B cell (primary cell): Measurements from ENCODE around the gene MAD2L2. TPM values are rescaled to one million over a fixed set of nuclear protein-coding genes. Genes with fewer than 3 reads are reported as not detected.
A peak's percentile ranks its signal among the peaks of the same experiment; 100 is the strongest.

ENCODE experiments used
- ATAC-seq: fragments of 200-7000 bp; cut with Tn5 transposase; one replicate; pipeline ENCODE4 v1.10.0; 2021; ENCODE audit warnings: low read depth, mild to moderate bottlenecking, moderate number of reproducible peaks, moderate library complexity
- CTCF ChIA-PET: fragments of 350-600 bp; sonication (Branson Sonifier 250); formaldehyde crosslinking; loops from one replicate; lab custom pipeline; 2021; ENCODE audit warnings: antibody characterized with exemption, inconsistent platforms; lab: Charles Lee
- POLR2A ChIA-PET: fragments of 350-600 bp; sonication (Branson Sonifier 250); formaldehyde crosslinking; loops from one replicate; lab custom pipeline; 2021; ENCODE audit warnings: antibody characterized with exemption; lab: Charles Lee
- DNase-seq: peaks from one replicate; pipeline ENCODE4 v3.0.0; 2013
- H2AFZ ChIP-seq: 2 replicates; pipeline ENCODE4 v1.6.1; 2012; ENCODE audit warnings: mild to moderate bottlenecking, low read depth, low read length; ENCODE audit not compliant: insufficient read depth, poor library complexity, severe bottlenecking
- H3K27ac ChIP-seq, 2 donors: 1 replicate in 1 of 2; 2 replicates in 1 of 2; pipeline ENCODE4 v1.5.1; 2012 to 2013; ENCODE audit warnings: low read length in 2 of 2, mild to moderate bottlenecking in 2 of 2, moderate library complexity in 1 of 2
- H3K27me3 ChIP-seq, 4 experiments: fragments of 200-600 bp in 1 of 4; sonication (generic) in 1 of 4; replicated peaks in 1 of 4; 1 replicate in 2 of 4; 2 replicates in 2 of 4; pipeline versions ENCODE4 v1.6.1 to v1.7.0; 2013 to 2016; ENCODE audit warnings: low read length in 3 of 4, mild to moderate bottlenecking in 2 of 4, mixed read lengths in 1 of 4, moderate library complexity in 1 of 4; ENCODE audit not compliant: insufficient read depth in 4 of 4, control insufficient read depth in 3 of 4; ENCODE audit errors: control extremely low read depth in 1 of 4
- H3K36me3 ChIP-seq, 2 experiments: replicated peaks in 1 of 2; 1 replicate in 1 of 2; 2 replicates in 1 of 2; pipeline versions ENCODE4 v1.6.1 to v1.7.1; 2013; ENCODE audit warnings: low read length in 1 of 2; ENCODE audit not compliant: insufficient read depth in 2 of 2, control insufficient read depth in 1 of 2; ENCODE audit errors: control extremely low read depth in 1 of 2, extremely low read depth in 1 of 2
- H3K4me1 ChIP-seq, 2 donors: fragments of 200-600 bp in 1 of 2; sonication (generic) in 1 of 2; 1 replicate in 1 of 2; 2 replicates in 1 of 2; pipeline versions ENCODE4 v1.5.1 to v1.6.1; 2013 to 2017; ENCODE audit warnings: low read length in 2 of 2; ENCODE audit not compliant: control insufficient read depth in 2 of 2, insufficient read depth in 2 of 2
- H3K4me2 ChIP-seq: replicated peaks from 2 replicates; pipeline ENCODE3; 2012; ENCODE audit warnings: mild to moderate bottlenecking, low read depth, low read length; ENCODE audit not compliant: poor library complexity, severe bottlenecking
- H3K4me3 ChIP-seq, 5 experiments: fragments of 200-600 bp in 1 of 5; sonication (generic) in 1 of 5; 1 replicate in 3 of 5; 2 replicates in 2 of 5; pipeline versions ENCODE4 v1.5.1 to v1.7.0; 2011 to 2016; ENCODE audit warnings: low read length in 4 of 5, mild to moderate bottlenecking in 4 of 5, low read depth in 2 of 5, control low read depth in 1 of 5, moderate library complexity in 1 of 5; ENCODE audit not compliant: insufficient read depth in 1 of 5; ENCODE audit errors: control extremely low read depth in 1 of 5, extremely low read depth in 1 of 5
- H3K79me2 ChIP-seq: fragments of 200-600 bp; sonication (generic); one replicate; pipeline ENCODE4 v1.6.0; 2016; ENCODE audit warnings: low read length; ENCODE audit not compliant: control insufficient read depth, insufficient read depth
- H3K9ac ChIP-seq: fragments of 200-600 bp; sonication (generic); 2 replicates; pipeline ENCODE4 v1.6.1; 2017; ENCODE audit warnings: mild to moderate bottlenecking, low read length, moderate library complexity
- H3K9me3 ChIP-seq, 3 donors: one replicate each; pipeline versions ENCODE4 v1.6.1 to v1.7.1; 2013; ENCODE audit warnings: low read length in 2 of 3; ENCODE audit not compliant: control insufficient read depth in 2 of 3, insufficient read depth in 1 of 3; ENCODE audit errors: control extremely low read depth in 1 of 3
- H4K20me1 ChIP-seq: 2 replicates; pipeline ENCODE4 v1.6.0; 2012; ENCODE audit warnings: mild to moderate bottlenecking, low read length; ENCODE audit not compliant: insufficient read depth, control insufficient read depth, poor library complexity, severe bottlenecking
- H3K27ac Mint-ChIP-seq: one replicate; pipeline ENCODE4 v1.8.0; 2021; ENCODE audit warnings: mixed read lengths
- H3K27me3 Mint-ChIP-seq: one replicate; pipeline ENCODE4 v1.8.0; 2021; ENCODE audit warnings: mixed read lengths
- H3K4me1 Mint-ChIP-seq: one replicate; pipeline ENCODE4 v1.8.0; 2021; ENCODE audit warnings: mixed read lengths
- H3K4me3 Mint-ChIP-seq: one replicate; pipeline ENCODE4 v1.8.0; 2021; ENCODE audit warnings: mixed read lengths
- H3K9me3 Mint-ChIP-seq: one replicate; pipeline ENCODE4 v1.8.0; 2022; ENCODE audit warnings: mixed read lengths; ENCODE audit not compliant: insufficient read depth
- CTCF ChIP-seq: fragments of 200-600 bp; IDR thresholded peaks from one replicate; pipeline ENCODE4 v1.8.0; 2022; ENCODE audit warnings: antibody characterized with exemption, mild to moderate bottlenecking
- EZH2 ChIP-seq: IDR thresholded peaks from 2 replicates; pipeline ENCODE4 v1.6.1; 2012; ENCODE audit warnings: borderline replicate concordance, low read depth, mild to moderate bottlenecking, moderate library complexity, low read length; ENCODE audit not compliant: insufficient read depth, poor library complexity, severe bottlenecking
- WGBS: methylation state at CpG from one replicate; pipeline ENCODE4 v1.1.5; 2013; ENCODE audit warnings: missing lambda C conversion rate; ENCODE audit not compliant: insufficient coverage; 5-methylcytosine and 5-hydroxymethylcytosine counted together
- intact Hi-C: fragments of 100-400 bp; cut with micrococcal nuclease; formaldehyde crosslinking; loops from one replicate; pipeline ENCODE4 v1.10.0; 2022
- polyA plus RNA-seq: library from polyadenylated mRNA; depleted of rRNA; stranded (reverse); fragments of >200 nt; gene quantifications from 2 replicates; pipeline ENCODE4 v1.2.3, GENCODE V29; 2012
- total RNA-seq, 2 donors: library from RNA; stranded (reverse); fragments of 120-200 nt in 1 of 2; gene quantifications; 1 replicate in 1 of 2; 2 replicates in 1 of 2; pipeline versions ENCODE4 v1.2.3 to v1.2.4, GENCODE V29; 2013 to 2022

The MAD2L2 gene
- total and polyA plus RNA-seq, 2 donors (not counting 1 experiment from before 2014, with no cell fraction given), result 29.0 to 42.2 TPM

GRCh38 chr1:11678442-11678841 lies 2.5 kb downstream of the MAD2L2 start:
- Mint-ChIP-seq H3K27ac (no peak overlapping the region), H3K4me1 (peaks cover 16% of the 10 kb centered on the region), H3K9me3 (no peaks in the 10 kb centered on the region), H3K4me3 (peak overlapping the region; percentile 44), H3K27me3 (no peaks in the 10 kb centered on the region)
- no peak overlapping the region for H3K4me2 ChIP-seq
- no peak overlapping the region for H3K27ac ChIP-seq
- H3K4me1 ChIP-seq, result peaks cover 11 to 15% of the 10 kb centered on the region in 2 donors
- no peak for TF ChIP-seq EZH2
- TF ChIP-seq CTCF, result no peak
- peaks cover 0 to 20% of the 10 kb centered on the region in 2 experiments for H3K36me3 ChIP-seq
- H3K9ac ChIP-seq, result no peak overlapping the region
- WGBS, result no CpG with 5 or more reads among the region's 2 CpGs
- no peaks in the 10 kb centered on the region for H4K20me1 ChIP-seq
- no peak overlapping the region for H3K4me3 ChIP-seq
- no peak for ATAC-seq
- ChIA-PET POLR2A (interaction anchor here (1.2 kb wide), 1 partner anchor 231 kb away, joined by 4 read pairs; no protein-coding TSS in a partner anchor), CTCF (interaction anchor here (3.2 kb wide), 1 partner anchor 14 kb away, joined by 10 read pairs; the partner anchor contains the start of gene FBXO6)
- peaks cover 0 to 4% (median 0%) of the 10 kb centered on the region in 4 experiments for H3K27me3 ChIP-seq
- intact Hi-C loops, result no loop called here
- DNase-seq, result no peak
- H2AFZ ChIP-seq, result no peak overlapping the region
- H3K9me3 ChIP-seq, result no peaks in the 10 kb centered on the region
- no peaks in the 10 kb centered on the region for H3K79me2 ChIP-seq

GRCh38 chr1:11676386-11677103 lies 4.4 kb downstream of the MAD2L2 start:
- no peak overlapping the region for H3K9ac ChIP-seq
- H2AFZ ChIP-seq, result no peak overlapping the region
- 92% methylated on average over 7 of the region's 10 CpGs for WGBS

More at GRCh38 chr1:11676386-11677103, 4.4 kb downstream of the MAD2L2 start:
- POLR2A ChIA-PET, result no interaction called here
- Histone ChIP-seq H3K9me3 (no peaks in the 10 kb centered on the region), H3K27ac (no peak overlapping the region), H3K4me2 (no peak overlapping the region), H3K4me1 (peaks cover 5 to 8% of the 10 kb centered on the region in 2 donors), H3K79me2 (no peaks in the 10 kb centered on the region), H3K27me3 (no peaks in the 10 kb centered on the region), H3K4me3 (no peak overlapping the region), H3K36me3 (peaks cover 0 to 25% of the 10 kb centered on the region in 2 experiments), H4K20me1 (no peaks in the 10 kb centered on the region)
- no peak overlapping the region for H3K27ac Mint-ChIP-seq
- CTCF ChIA-PET, result no interaction called here
- DNase-seq (no peak), ATAC-seq (no peak)
- H3K4me3 Mint-ChIP-seq, result no peak overlapping the region
- no peaks in the 10 kb centered on the region for H3K27me3 Mint-ChIP-seq
- peaks cover 11% of the 10 kb centered on the region for H3K4me1 Mint-ChIP-seq
- no peak for TF ChIP-seq CTCF
- no peak for TF ChIP-seq EZH2
- intact Hi-C loops, result no loop called here
- H3K9me3 Mint-ChIP-seq, result no peaks in the 10 kb centered on the region
